Stomach (tissue), 9 donors: ENCODE measurements around the gene ARF4. TPM values are rescaled to one million over a fixed set of nuclear protein-coding genes. Genes with fewer than 3 reads are reported as not detected.

ENCODE experiments used
- DNase-seq, 2 donors: peaks; one replicate each; pipeline versions ENCODE4 v3.0.0 to v3.0.0-alpha.2; 2013 to 2019
- H3K27ac ChIP-seq, 5 donors: fragments of 200-600 bp in 4 of 5; sonication (generic) in 4 of 5; one replicate each; pipeline ENCODE4 v1.5.1; 2013 to 2019; ENCODE audit warnings: mild to moderate bottlenecking in 1 of 5, moderate library complexity in 1 of 5
- H3K27me3 ChIP-seq, 3 donors: fragments of 200-600 bp; sonication (generic); one replicate each; pipeline ENCODE4 v1.5.1; 2017 to 2019; ENCODE audit warnings: mixed run types in 1 of 3
- H3K36me3 ChIP-seq, 4 donors: fragments of 200-600 bp; sonication (generic); 1 replicate in 3 of 4; 2 replicates in 1 of 4; pipeline ENCODE4 v1.5.1; 2016 to 2019
- H3K4me1 ChIP-seq, 4 donors: fragments of 200-600 bp; sonication (generic); one replicate each; pipeline ENCODE4 v1.5.1; 2016 to 2019
- H3K4me3 ChIP-seq, 4 donors: fragments of 200-600 bp; sonication (generic) in 3 of 4; one replicate each; pipeline ENCODE4 v1.5.1; 2016 to 2019; ENCODE audit warnings: mild to moderate bottlenecking in 1 of 4
- H3K9me3 ChIP-seq, 4 donors: fragments of 200-600 bp; sonication (generic); one replicate each; pipeline ENCODE4 v1.5.1; 2016 to 2019
- EP300 ChIP-seq: sonication (generic); formaldehyde crosslinking; IDR thresholded peaks from one replicate; pipeline ENCODE4 v1.6.1; 2017; ENCODE audit warnings: antibody characterized with exemption
- POLR2A ChIP-seq, 4 donors: fragments of 450-650 bp; IDR thresholded peaks; one replicate each; pipeline ENCODE4 v1.6.1; 2016; ENCODE audit warnings: antibody characterized with exemption in 4 of 4, control low read depth in 2 of 4, mild to moderate bottlenecking in 1 of 4, moderate library complexity in 1 of 4
- POLR2AphosphoS5 ChIP-seq, 3 donors: sonication (generic); formaldehyde crosslinking; IDR thresholded peaks; one replicate each; pipeline ENCODE4 v1.6.1; 2016; ENCODE audit warnings: antibody characterized with exemption in 3 of 3
- WGBS, 5 donors: extraction: QIAGEN DNeasy Blood & Tissue Kit in 3 of 5; methylation state at CpG; one replicate each; pipeline versions ENCODE4 v1.1.5 to v1.1.7; 2013 to 2018; 5-methylcytosine and 5-hydroxymethylcytosine counted together
- intact Hi-C: fragments of 100-400 bp; cut with DNase I; formaldehyde crosslinking; loops from one replicate; pipeline ENCODE4 v1.15.1; 2023; ENCODE audit warnings: low total_unique reads
- polyA plus RNA-seq, 3 donors: library from polyadenylated mRNA; stranded (reverse); fragments of 200-250 nt; gene quantifications; one replicate each; pipeline ENCODE4 v1.2.3, GENCODE V29; 2013
- total RNA-seq, 5 donors: library from RNA; depleted of rRNA; stranded (reverse); fragments of >200 nt; gene quantifications; one replicate each; pipeline versions ENCODE4 v1.1.0 to v1.2.3, GENCODE V29; 2014 to 2016
- TF ChIP-seq, protein P1 (sequence below), 7 experiments: fragments of 450-650 bp in 4 of 7; fragments of 200-600 bp in 3 of 7; sonication (generic) in 3 of 7; IDR thresholded peaks; one replicate each; pipeline ENCODE4 v1.5.1; 2016 to 2019; ENCODE audit warnings: antibody characterized with exemption in 7 of 7, control low read depth in 2 of 7, mild to moderate bottlenecking in 1 of 7
- donor health status: healthy with polysubstance abuse.
- donor health status: Bipolar disorder and iron deficiency.
- donor health status: healthy.

The ARF4 gene
- total and polyA plus RNA-seq, 8 donors = 12.8 to 180 (median 115) TPM

DNA sequence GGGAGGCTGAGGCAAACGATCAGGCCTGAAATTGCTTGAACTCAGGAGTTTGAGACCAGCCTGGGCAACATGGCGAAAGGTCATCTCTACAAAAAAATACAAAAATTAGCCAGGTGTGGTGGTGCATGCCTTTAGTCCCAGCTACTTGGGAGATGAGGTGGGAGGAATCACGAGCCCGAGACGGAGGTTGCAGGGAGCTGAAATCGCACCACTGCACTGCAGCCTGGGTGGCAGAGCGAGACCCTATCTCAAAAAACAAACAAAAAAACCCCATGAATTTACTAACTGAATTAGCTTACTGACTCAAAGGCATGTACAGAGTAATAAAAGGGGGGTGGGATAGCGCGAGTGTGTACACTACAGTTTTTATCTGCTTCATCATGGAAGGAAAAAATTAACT lies 19.3 kb downstream of the ARF4 start:
- Histone ChIP-seq H3K36me3 (peaks cover 33 to 94% (median 92%) of the 10 kb centered on the region in 4 donors), H3K27me3 (no peaks in the 10 kb centered on the region), H3K4me3 (no peak overlapping the region), H3K27ac (no peak overlapping the region), H3K4me1 (peaks cover 5 to 79% (median 38%) of the 10 kb centered on the region in 4 donors), H3K9me3 (no peaks in the 10 kb centered on the region)
- WGBS, 5 donors = 73 to 87% (median 81%) methylated on average over 9 of the region's 9 CpGs
- DNase-seq = no peak
- intact Hi-C loops = no loop called here
- TF ChIP-seq, protein P1, sequence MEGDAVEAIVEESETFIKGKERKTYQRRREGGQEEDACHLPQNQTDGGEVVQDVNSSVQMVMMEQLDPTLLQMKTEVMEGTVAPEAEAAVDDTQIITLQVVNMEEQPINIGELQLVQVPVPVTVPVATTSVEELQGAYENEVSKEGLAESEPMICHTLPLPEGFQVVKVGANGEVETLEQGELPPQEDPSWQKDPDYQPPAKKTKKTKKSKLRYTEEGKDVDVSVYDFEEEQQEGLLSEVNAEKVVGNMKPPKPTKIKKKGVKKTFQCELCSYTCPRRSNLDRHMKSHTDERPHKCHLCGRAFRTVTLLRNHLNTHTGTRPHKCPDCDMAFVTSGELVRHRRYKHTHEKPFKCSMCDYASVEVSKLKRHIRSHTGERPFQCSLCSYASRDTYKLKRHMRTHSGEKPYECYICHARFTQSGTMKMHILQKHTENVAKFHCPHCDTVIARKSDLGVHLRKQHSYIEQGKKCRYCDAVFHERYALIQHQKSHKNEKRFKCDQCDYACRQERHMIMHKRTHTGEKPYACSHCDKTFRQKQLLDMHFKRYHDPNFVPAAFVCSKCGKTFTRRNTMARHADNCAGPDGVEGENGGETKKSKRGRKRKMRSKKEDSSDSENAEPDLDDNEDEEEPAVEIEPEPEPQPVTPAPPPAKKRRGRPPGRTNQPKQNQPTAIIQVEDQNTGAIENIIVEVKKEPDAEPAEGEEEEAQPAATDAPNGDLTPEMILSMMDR (IDR thresholded peaks at IDR 0.05) = no peak
- no peak for TF ChIP-seq POLR2AphosphoS5 (IDR thresholded peaks at IDR 0.05)
- TF ChIP-seq EP300 = no peak
- no peak for TF ChIP-seq POLR2A (IDR thresholded peaks at IDR 0.05)

DNA sequence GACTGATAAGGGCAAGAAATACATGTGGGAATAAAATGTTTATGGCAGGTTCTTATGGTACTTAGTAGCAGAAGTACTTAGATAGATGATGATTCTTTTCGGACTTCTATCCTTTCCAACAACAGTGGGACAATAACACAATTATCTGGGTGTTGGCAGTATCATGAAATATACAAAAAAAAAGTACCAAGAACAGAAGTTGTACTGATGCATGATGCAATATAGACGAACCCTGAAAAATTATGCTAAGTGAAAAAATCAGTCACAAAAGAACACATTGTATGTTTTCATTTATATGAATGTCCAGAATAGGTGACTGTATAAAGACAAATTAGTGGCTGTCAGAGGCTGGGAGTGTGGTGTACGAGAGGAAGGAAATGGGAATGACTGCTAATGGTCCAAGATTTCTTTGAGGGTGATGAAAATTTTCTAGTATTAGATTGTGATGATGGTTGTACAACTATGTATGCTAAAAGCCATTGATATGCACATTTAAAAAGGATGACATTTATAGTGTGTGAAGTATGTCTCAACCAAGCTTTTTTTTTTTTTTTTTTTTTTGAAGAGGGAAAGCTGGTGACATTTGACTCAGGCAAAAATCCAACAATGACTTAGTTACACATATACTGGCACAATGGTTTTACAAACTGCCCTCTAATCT lies 21.0 kb downstream of the ARF4 start:
- H3K9me3 ChIP-seq = no peaks in the 10 kb centered on the region
- no peak overlapping the region for H3K27ac ChIP-seq
- intact Hi-C loops = no loop called here
- WGBS, 5 donors = 61 to 77% (median 76%) methylated on average over 3 of the region's 3 CpGs
- no peak for DNase-seq
- H3K4me3 ChIP-seq = no peak overlapping the region
- no peaks in the 10 kb centered on the region for H3K27me3 ChIP-seq
- H3K4me1 ChIP-seq = peaks cover 4 to 74% (median 25%) of the 10 kb centered on the region in 4 donors
- no peak for TF ChIP-seq POLR2A (IDR thresholded peaks at IDR 0.05)
- TF ChIP-seq EP300 = no peak
- TF ChIP-seq POLR2AphosphoS5 (IDR thresholded peaks at IDR 0.05) = no peak
- TF ChIP-seq, protein P1 (IDR thresholded peaks at IDR 0.05) = no peak
- peaks cover 48 to 95% (median 94%) of the 10 kb centered on the region in 4 donors for H3K36me3 ChIP-seq

DNA sequence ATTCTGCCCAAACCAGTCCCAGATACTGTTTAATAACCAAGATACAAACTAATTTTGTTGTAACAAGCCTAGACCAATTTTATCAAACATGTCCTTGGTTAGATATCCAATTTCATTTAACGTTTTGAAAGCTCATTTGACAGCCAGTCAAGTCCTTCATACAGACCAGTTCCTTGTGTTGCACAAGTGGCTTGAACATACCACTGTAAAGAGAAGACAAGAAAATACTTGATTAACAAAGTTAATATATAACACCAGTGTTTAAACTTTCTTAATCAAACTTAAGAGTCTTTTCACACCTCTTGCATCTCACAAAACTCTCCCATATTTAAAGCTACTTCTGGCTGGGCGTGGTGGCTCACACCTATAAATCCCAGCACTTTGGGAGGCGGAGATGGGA lies 25.0 kb downstream of the ARF4 start:
- no peak for DNase-seq
- WGBS, 5 donors = 48 to 68% (median 63%) methylated on average over 3 of the region's 3 CpGs
- H3K27ac ChIP-seq = no peak overlapping the region
- TF ChIP-seq POLR2AphosphoS5 (IDR thresholded peaks at IDR 0.05) (no peak), EP300 (no peak), POLR2A (IDR thresholded peaks at IDR 0.05) (no peak)
- TF ChIP-seq, protein P1 (IDR thresholded peaks at IDR 0.05) = no peak
- H3K9me3 ChIP-seq = no peaks in the 10 kb centered on the region
- peaks cover 49 to 100% (median 93%) of the 10 kb centered on the region in 4 donors for H3K36me3 ChIP-seq
- intact Hi-C loops = no loop called here
- H3K4me3 ChIP-seq = no peak overlapping the region
- no peaks in the 10 kb centered on the region for H3K27me3 ChIP-seq
- H3K4me1 ChIP-seq = peaks cover 4 to 47% (median 12%) of the 10 kb centered on the region in 4 donors

DNA sequence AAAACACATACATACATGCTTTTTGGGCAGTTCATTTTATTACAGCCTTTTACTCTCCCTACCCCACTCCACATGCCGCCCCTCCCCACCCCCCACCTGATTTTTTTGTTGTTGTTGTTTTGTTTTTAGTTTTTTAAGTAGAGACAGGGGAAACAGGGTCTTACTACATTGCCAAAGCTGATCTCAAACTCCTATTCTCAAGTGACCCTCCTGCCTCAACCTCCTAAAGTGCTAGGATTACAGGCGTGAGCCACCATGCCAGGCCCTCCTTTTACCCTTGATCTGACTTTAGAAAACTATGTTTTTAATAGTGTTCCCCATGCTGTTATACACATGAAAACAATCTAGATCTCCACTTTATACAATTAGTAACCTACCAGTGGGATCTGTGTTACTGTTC lies 26.3 kb downstream of the ARF4 start:
- Histone ChIP-seq H3K4me3 (no peak overlapping the region), H3K4me1 (peaks cover 0 to 41% (median 9%) of the 10 kb centered on the region in 4 donors), H3K9me3 (no peaks in the 10 kb centered on the region), H3K27me3 (no peaks in the 10 kb centered on the region), H3K36me3 (peaks cover 51 to 99% (median 96%) of the 10 kb centered on the region in 4 donors), H3K27ac (no peak overlapping the region)
- no peak for DNase-seq
- TF ChIP-seq, protein P1 (IDR thresholded peaks at IDR 0.05) = no peak
- TF ChIP-seq POLR2AphosphoS5 (IDR thresholded peaks at IDR 0.05) (no peak), EP300 (no peak), POLR2A (IDR thresholded peaks at IDR 0.05) (no peak)
- intact Hi-C loops = no loop called here
- WGBS, 5 donors = 96 to 100% (median 98%) methylated on average over 2 of the region's 2 CpGs
